OCI-LY3 (cell line): Measurements from ENCODE around the gene LYSMD4.
A peak's percentile ranks its signal among the peaks of the same experiment; 100 is the strongest.

Experiments used
- H2AFZ ChIP-seq: fragments of 200-600, 300-600 bp; shearing (Covaris generic); 2 replicates; pipeline ENCODE4 v1.6.0; 2014; ENCODE audit warnings: antibody characterized with exemption, low read depth, low read length
- H3K27ac ChIP-seq: fragments of 200-600, 300-600 bp; sonication (generic); 2 replicates; pipeline ENCODE4 v1.5.1; 2014; ENCODE audit warnings: mild to moderate bottlenecking, low read length, moderate library complexity, mixed read lengths
- H3K27me3 ChIP-seq: fragments of 200-600, 300-600 bp; sonication (generic); 2 replicates; pipeline ENCODE4 v1.6.1; 2014; ENCODE audit warnings: low read depth, low read length, mixed read lengths
- H3K36me3 ChIP-seq: fragments of 200-600, 300-600 bp; sonication (generic); replicated peaks from 2 replicates; pipeline ENCODE3; 2014; ENCODE audit warnings: low read depth, low read length, mixed read lengths
- H3K4me1 ChIP-seq: fragments of 300-600, 200-600 bp; sonication (generic); 2 replicates; pipeline ENCODE4 v1.6.1; 2014; ENCODE audit warnings: low read length, mixed read lengths
- H3K4me2 ChIP-seq: fragments of 200-600, 300-600 bp; sonication (generic); 2 replicates; pipeline ENCODE4 v1.6.1; 2014; ENCODE audit warnings: low read length, mixed read lengths
- H3K4me3 ChIP-seq: fragments of 300-600, 200-600 bp; sonication (generic); 2 replicates; pipeline ENCODE4 v1.5.1; 2014; ENCODE audit warnings: antibody characterized with exemption, mild to moderate bottlenecking, low read length, moderate library complexity
- H3K79me2 ChIP-seq: fragments of 300-600, 200-600 bp; shearing (Covaris generic); 2 replicates; pipeline ENCODE4 v1.6.1; 2014; ENCODE audit warnings: mild to moderate bottlenecking, low read length, mixed read lengths
- H3K9ac ChIP-seq: fragments of 300-600, 200-600 bp; shearing (Covaris generic); 2 replicates; pipeline ENCODE4 v1.6.0; 2014; ENCODE audit warnings: mild to moderate bottlenecking, low read length, moderate library complexity
- H3K9me3 ChIP-seq: fragments of 200-600, 300-600 bp; shearing (Covaris generic); 2 replicates; pipeline ENCODE4 v1.6.1; 2014; ENCODE audit warnings: low read length, mixed read lengths; ENCODE audit not compliant: insufficient read depth
- H4K20me1 ChIP-seq: fragments of 200-600, 300-600 bp; sonication (generic); 2 replicates; pipeline ENCODE4 v1.6.1; 2016; ENCODE audit warnings: low read length, mixed read lengths; ENCODE audit not compliant: insufficient read depth
- CTCF ChIP-seq: fragments of 200-600, 300-600 bp; sonication (generic); IDR thresholded peaks from 2 replicates; pipeline ENCODE4 v1.5.1; 2014; ENCODE audit warnings: antibody characterized with exemption, low read length, low read depth
- EZH2phosphoT487 ChIP-seq: fragments of 200-600 bp; shearing (Covaris generic); IDR thresholded peaks from 2 replicates; pipeline ENCODE4 v1.6.1; 2018; ENCODE audit warnings: antibody characterized with exemption, mixed run types, low read depth

Gene LYSMD4

GRCh38 chr15:99711625-99712024 is 21.6 kb downstream of the LYSMD4 start:
- H3K4me1 ChIP-seq: peaks cover 11% of the 10 kb centered on the region
- no peaks in the 10 kb centered on the region for H4K20me1 ChIP-seq
- no peak for TF ChIP-seq EZH2phosphoT487
- TF ChIP-seq CTCF: no peak
- no peaks in the 10 kb centered on the region for H3K79me2 ChIP-seq
- no peak overlapping the region for H3K4me3 ChIP-seq
- no peak overlapping the region for H3K27ac ChIP-seq
- no peaks in the 10 kb centered on the region for H3K27me3 ChIP-seq
- no peak overlapping the region for H2AFZ ChIP-seq
- H3K4me2 ChIP-seq: no peak overlapping the region
- no peak overlapping the region for H3K9ac ChIP-seq
- H3K9me3 ChIP-seq: no peaks in the 10 kb centered on the region
- peaks cover 28% of the 10 kb centered on the region for H3K36me3 ChIP-seq

DNA sequence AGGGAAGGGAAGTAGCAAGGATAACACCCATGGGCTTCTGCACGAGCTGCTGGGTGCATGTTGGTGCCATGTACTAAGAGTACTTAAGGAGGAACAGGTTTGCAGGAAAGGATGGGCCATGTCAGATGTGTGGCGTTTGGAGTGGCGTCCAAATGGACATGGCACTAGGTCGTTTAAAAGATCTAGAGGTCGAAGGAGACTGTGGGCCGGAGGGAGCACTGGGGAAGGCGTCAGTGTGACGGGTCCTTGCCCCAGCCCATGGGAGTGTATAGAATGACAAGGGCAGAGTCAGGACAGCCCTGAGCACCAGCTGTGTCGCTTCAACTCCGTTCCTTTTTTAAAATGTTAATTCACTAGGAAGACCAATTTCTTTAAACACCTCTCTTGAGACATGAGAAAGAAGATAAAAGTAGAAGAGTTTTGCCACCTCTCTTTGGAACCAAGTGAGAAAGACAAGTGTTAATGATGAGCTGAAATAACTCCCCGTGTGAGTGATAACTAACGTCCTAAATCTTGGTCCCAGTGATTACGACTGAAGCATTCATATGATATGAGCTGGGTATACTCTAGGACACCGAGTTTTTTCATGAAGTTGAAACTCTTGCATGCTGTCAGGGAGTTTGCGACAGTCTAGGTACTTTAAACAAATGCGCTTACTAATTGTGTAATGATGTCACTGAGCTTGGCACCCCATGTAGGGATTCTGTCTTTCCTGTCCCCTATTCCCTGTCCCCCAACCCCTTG is 23.8 kb downstream of the LYSMD4 start:
- Histone ChIP-seq H3K9ac (no peak overlapping the region), H2AFZ (no peak overlapping the region), H3K4me1 (peaks cover 10% of the 10 kb centered on the region), H3K9me3 (no peaks in the 10 kb centered on the region), H3K4me3 (no peak overlapping the region), H3K4me2 (no peak overlapping the region), H4K20me1 (no peaks in the 10 kb centered on the region), H3K36me3 (peaks cover 23% of the 10 kb centered on the region), H3K27ac (no peak overlapping the region), H3K27me3 (no peaks in the 10 kb centered on the region), H3K79me2 (no peaks in the 10 kb centered on the region)
- TF ChIP-seq EZH2phosphoT487: no peak
- TF ChIP-seq CTCF: no peak

- Histone ChIP-seq H3K27me3 (no peaks in the 10 kb centered on the region), H2AFZ (no peak overlapping the region), H4K20me1 (no peaks in the 10 kb centered on the region), H3K9ac (no peak overlapping the region), H3K9me3 (no peaks in the 10 kb centered on the region), H3K36me3 (peaks cover 23% of the 10 kb centered on the region), H3K79me2 (no peaks in the 10 kb centered on the region), H3K4me3 (no peak overlapping the region), H3K4me2 (no peak overlapping the region), H3K27ac (no peak overlapping the region), H3K4me1 (peaks cover 17% of the 10 kb centered on the region)
- TF ChIP-seq CTCF: no peak
- TF ChIP-seq EZH2phosphoT487: no peak
Measured at GRCh38 chr15:99708563-99708962, 24.7 kb downstream of the LYSMD4 start.

DNA sequence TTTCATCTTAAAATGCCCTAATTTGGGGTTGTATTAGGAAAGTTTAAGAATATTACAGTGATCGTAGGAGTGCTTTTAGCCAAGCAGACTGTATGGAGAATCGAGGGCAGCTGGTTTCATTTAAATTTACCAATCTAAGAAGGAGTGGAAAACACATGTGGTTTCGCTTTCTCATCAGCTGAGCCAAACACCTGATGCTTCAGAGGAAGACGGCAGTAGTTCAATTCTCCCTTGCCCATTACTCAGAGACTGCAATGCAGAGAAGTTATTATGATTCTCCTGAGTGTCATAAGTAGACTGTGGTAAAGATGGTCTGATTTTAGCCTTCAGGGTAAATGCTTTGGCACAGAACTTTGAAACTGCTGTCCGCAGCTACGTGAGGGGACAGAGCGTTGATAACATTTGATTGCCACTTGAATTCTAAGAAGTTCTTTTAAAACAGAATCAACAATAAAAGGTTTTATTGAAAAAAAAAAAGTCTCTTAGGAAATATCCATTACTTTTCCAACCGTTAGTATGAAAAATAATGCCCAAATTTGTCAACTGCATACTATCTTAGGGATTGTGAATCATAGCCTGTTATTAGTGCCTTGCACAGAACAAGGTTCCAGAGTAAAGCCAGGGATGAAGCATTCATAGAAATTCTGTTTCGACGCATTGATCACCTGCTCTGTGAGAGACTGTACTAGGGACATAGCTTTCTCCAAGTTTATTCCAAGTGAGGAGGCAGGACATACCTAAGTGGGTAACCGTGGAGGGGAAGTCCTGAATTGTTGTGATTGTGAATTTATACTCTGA is 25.6 kb downstream of the LYSMD4 start:
- no peaks in the 10 kb centered on the region for H3K9me3 ChIP-seq
- H3K36me3 ChIP-seq: peaks cover 19% of the 10 kb centered on the region
- H2AFZ ChIP-seq: no peak overlapping the region
- peak overlapping the region; percentile 23 for H3K4me2 ChIP-seq
- H3K27me3 ChIP-seq: no peaks in the 10 kb centered on the region
- H3K4me1 ChIP-seq: peaks cover 21% of the 10 kb centered on the region
- no peak for TF ChIP-seq CTCF
- TF ChIP-seq EZH2phosphoT487: no peak
- no peak overlapping the region for H3K4me3 ChIP-seq
- no peak overlapping the region for H3K27ac ChIP-seq
- H4K20me1 ChIP-seq: no peaks in the 10 kb centered on the region
- H3K79me2 ChIP-seq: no peaks in the 10 kb centered on the region
- no peak overlapping the region for H3K9ac ChIP-seq
